Fibroblast of the aortic adventitia (primary cell): ENCODE measurements around the gene SNX19. TPM values are rescaled to one million over a fixed set of nuclear protein-coding genes. Genes with fewer than 3 reads are reported as not detected.

ENCODE experiments used
- DNase-seq: peaks from one replicate; pipeline ENCODE4 v3.0.0-alpha.2; 2010; ENCODE audit warnings: low read depth
- H3K4me3 ChIP-seq: 2 replicates; pipeline ENCODE4 v1.5.1; 2011; ENCODE audit warnings: low read depth, mild to moderate bottlenecking, control low read depth, low read length, moderate library complexity
- total RNA-seq: library from RNA; depleted of rRNA; stranded (reverse); fragments of >200 nt; gene quantifications from 2 replicates; pipeline ENCODE4 v1.2.3, GENCODE V29; 2012; ENCODE audit warnings: low replicate concordance
- TF ChIP-seq, protein P1 (sequence below): IDR thresholded peaks from 2 replicates; pipeline ENCODE4 v1.5.1; 2011; ENCODE audit warnings: mild to moderate bottlenecking, low read length, control low read depth, inconsistent platforms; ENCODE audit not compliant: insufficient read depth

Gene SNX19
- total RNA-seq, 1 donor, result 133 TPM

DNA sequence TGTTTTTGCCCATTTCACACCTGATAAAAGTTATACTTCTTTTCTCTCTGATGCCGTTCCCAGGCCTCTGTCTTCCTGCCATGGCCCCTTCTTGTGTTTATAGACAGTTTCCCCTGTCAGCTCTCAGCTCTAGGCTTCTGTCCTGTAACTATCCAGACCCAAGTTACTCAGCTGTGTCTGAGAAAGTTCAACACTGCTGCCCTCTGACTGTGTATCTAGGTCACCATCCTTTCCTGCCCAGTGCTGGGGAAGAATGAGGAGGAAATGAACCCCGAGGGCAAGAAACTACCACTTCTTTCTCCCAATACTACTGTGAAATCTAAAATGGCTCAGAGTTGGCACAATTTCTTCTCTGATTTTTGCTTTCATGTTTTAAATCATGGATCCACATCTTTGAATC, 29.6 kb downstream of the SNX19 start:
- H3K4me3 ChIP-seq, result no peak overlapping the region
- TF ChIP-seq, protein P1, sequence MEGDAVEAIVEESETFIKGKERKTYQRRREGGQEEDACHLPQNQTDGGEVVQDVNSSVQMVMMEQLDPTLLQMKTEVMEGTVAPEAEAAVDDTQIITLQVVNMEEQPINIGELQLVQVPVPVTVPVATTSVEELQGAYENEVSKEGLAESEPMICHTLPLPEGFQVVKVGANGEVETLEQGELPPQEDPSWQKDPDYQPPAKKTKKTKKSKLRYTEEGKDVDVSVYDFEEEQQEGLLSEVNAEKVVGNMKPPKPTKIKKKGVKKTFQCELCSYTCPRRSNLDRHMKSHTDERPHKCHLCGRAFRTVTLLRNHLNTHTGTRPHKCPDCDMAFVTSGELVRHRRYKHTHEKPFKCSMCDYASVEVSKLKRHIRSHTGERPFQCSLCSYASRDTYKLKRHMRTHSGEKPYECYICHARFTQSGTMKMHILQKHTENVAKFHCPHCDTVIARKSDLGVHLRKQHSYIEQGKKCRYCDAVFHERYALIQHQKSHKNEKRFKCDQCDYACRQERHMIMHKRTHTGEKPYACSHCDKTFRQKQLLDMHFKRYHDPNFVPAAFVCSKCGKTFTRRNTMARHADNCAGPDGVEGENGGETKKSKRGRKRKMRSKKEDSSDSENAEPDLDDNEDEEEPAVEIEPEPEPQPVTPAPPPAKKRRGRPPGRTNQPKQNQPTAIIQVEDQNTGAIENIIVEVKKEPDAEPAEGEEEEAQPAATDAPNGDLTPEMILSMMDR, result no peak
- no peak for DNase-seq

DNA sequence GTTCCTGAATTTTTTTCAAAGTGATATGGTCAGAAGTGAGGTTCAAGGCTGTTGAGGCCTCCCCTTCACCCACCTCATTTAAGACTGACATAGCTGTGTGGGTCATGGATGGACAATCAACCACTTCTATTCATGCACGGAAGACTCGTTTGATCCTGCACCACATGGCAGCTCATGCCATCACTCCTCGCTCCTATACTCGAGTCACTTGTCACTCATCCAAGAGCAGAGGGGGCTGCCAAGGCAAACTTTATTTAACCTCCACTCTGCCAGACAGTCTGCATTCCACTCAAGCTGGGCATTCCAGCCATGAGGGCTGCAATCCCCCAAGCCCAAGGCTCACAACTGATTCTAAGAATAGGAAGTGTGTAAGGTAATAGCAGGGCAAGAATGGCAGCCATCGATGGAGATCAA, 34.1 kb downstream of the SNX19 start:
- TF ChIP-seq, protein P1, result no peak
- peak; percentile 24 for DNase-seq
- no peak overlapping the region for H3K4me3 ChIP-seq

DNA sequence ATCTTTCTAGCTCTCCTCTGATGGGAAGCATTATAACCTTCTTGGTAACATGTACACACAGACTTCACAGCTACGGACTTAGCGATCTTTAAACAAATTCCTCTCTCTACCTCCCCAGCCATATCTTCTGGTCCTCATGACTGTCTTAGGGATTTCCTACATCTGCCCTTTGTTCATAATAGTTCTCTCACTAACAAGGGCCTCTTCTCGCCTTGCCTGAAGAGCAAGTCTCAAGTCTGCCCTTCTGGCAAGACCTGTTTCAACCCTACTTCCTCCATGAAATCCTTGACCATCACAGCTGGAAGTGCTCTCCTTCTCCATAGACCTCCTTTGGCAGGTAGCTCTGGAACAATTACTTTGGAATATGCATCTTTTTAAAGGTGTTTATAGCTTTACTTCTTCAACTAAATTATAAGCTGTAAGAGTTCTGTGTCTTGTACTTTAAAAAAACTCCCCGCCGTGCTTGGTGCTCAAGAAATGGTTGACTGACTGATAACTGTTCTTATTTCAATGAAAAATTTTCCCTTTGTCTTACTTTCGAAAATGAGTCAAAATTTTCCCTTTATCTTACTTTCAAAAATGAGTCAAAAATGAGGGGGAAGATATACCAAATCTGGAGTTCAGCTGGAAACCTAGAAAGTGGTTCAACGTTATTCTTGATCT, 34.7 kb downstream of the SNX19 start:
- no peak overlapping the region for H3K4me3 ChIP-seq
- DNase-seq, result no peak
- TF ChIP-seq, protein P1, result no peak

DNA sequence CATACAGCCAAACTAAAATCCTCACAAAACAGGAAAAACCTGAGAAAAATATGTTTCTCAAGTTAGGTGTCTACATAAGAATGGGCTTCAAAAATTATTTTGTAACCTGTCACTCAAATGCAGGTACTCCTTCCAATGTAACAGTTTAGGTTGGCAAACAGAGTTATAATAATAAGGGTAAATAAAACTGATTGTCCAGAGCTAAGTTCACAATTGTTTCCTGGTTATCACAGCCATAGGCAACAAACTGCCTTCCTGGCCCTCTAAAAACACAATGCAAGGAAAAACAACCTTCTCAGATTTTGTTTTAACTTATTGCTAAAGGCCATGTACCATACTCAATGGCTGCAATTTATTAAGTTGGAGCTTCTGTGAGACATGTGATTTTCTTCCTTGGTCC, 36.4 kb downstream of the SNX19 start:
- DNase-seq, result no peak
- TF ChIP-seq, protein P1, result no peak
- no peak overlapping the region for H3K4me3 ChIP-seq

DNA sequence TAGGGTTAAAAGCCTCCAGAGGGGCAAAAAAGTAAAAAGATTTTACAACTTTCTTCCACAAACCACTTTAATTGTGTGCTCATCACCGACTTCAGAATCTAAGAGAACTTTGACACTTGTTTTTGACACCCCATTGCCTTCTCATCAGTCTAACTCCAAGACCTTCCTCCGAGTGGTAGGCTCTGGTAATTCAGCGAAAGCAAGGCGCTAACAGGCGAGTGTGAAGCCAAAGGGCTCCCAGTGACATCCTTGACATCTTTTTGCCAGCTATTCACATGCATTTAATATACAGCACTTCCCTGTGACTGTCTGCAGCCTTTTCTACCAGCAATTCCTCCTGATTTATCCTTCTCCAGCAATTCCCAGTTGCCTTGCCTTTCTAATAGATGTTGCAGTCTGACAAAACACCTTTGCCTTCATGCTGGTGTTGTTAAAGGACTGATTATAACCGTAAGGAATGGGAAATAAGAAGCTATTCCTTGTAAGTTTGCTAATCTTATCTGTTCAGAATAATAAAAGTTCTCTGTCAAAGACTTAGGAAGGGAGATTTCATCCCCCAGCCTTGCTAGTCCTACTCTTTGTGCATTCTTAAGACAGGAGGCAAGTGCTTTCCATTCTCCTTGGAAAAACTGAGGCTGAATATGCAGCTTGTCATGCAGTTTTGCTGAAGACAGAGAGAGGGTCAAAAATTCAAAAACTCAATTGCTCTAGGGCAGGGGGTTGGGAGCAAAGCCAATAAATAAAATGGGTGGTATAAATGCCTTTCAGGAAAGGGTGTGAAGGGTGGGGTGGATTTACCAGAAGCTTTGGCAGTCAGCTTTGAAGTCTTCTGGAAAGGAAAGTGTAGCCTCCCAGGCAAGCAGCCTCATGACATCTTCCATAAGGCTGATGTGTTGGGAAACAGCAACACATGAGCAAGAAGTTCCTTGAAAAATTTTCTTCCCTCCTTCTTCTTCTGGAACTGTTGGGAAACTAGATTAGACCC, 39.1 kb downstream of the SNX19 start:
- H3K4me3 ChIP-seq, result no peak overlapping the region
- peak; percentile 85 for DNase-seq
- TF ChIP-seq, protein P1, result no peak

DNA sequence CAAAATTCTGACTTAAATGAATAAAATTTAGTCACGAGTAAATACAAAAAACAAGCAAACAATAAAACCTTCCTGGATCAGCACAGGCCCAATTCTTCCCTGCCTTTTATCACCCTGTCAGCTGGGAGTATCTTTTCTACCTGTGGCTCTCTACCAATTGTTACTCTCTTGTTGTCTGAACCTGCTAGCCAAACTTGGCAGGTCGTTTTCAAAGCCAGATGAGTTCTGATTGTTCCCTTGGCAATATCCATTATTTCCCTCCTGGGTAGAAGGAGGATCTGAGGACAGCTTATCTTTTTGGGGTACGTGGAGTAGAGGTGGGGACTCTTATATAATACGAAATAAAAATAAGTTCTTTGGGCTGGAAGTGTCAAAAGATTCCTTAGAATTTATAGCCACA, 40.2 kb downstream of the SNX19 start:
- H3K4me3 ChIP-seq, result no peak overlapping the region
- no peak for DNase-seq
- TF ChIP-seq, protein P1, result no peak
